ENCODE results near the gene ATXN7L1. TPM values are rescaled to one million over a fixed set of nuclear protein-coding genes. Genes with fewer than 3 reads are reported as not detected.

ATXN7L1 gene
- total RNA-seq, 1 donor from 2014 or later: 16.2 TPM

GRCh38 chr7:105764506-105764905 lies 111.9 kb downstream of the ATXN7L1 start:
- H3K27ac ChIP-seq: no peak overlapping the region
- no peaks in the 10 kb centered on the region for H3K27me3 ChIP-seq
- H3K4me1 ChIP-seq: peaks cover 13% of the 10 kb centered on the region
- intact Hi-C loops (cut with DNase I): no loop called here
- H3K4me3 ChIP-seq: no peak overlapping the region
- H3K9me3 ChIP-seq: no peaks in the 10 kb centered on the region
- no peak for TF ChIP-seq POLR2A (IDR thresholded peaks at IDR 0.05)
- TF ChIP-seq, protein P1, sequence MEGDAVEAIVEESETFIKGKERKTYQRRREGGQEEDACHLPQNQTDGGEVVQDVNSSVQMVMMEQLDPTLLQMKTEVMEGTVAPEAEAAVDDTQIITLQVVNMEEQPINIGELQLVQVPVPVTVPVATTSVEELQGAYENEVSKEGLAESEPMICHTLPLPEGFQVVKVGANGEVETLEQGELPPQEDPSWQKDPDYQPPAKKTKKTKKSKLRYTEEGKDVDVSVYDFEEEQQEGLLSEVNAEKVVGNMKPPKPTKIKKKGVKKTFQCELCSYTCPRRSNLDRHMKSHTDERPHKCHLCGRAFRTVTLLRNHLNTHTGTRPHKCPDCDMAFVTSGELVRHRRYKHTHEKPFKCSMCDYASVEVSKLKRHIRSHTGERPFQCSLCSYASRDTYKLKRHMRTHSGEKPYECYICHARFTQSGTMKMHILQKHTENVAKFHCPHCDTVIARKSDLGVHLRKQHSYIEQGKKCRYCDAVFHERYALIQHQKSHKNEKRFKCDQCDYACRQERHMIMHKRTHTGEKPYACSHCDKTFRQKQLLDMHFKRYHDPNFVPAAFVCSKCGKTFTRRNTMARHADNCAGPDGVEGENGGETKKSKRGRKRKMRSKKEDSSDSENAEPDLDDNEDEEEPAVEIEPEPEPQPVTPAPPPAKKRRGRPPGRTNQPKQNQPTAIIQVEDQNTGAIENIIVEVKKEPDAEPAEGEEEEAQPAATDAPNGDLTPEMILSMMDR (IDR thresholded peaks at IDR 0.05): no peak
- no peak for TF ChIP-seq POLR2AphosphoS5 (IDR thresholded peaks at IDR 0.05; ENCODE audit: insufficient read depth in 1 of 2, low read depth in 1 of 2)
- no peaks in the 10 kb centered on the region for H3K36me3 ChIP-seq
- DNase-seq (ENCODE audit: extremely low spot score in 2 of 2): no peak

GRCh38 chr7:105760551-105761447 lies 115.6 kb downstream of the ATXN7L1 start:
- TF ChIP-seq POLR2AphosphoS5 (IDR thresholded peaks at IDR 0.05; ENCODE audit: insufficient read depth in 1 of 2, low read depth in 1 of 2) (no peak), POLR2A (IDR thresholded peaks at IDR 0.05) (no peak)
- TF ChIP-seq, protein P1 (IDR thresholded peaks at IDR 0.05): no peak
- no peak for DNase-seq (ENCODE audit: extremely low spot score in 2 of 2)

GRCh38 chr7:105759670-105760550 lies 116.5 kb downstream of the ATXN7L1 start:
- TF ChIP-seq, protein P1 (IDR thresholded peaks at IDR 0.05): peak; percentile 17 to 75 (median 19)
- peak in 1 of 2 donors; percentile 67 for TF ChIP-seq POLR2AphosphoS5 (IDR thresholded peaks at IDR 0.05; ENCODE audit: insufficient read depth in 1 of 2, low read depth in 1 of 2)
- TF ChIP-seq POLR2A (IDR thresholded peaks at IDR 0.05): no peak
- H3K36me3 ChIP-seq: no peaks in the 10 kb centered on the region
- no peak overlapping the region for H3K4me3 ChIP-seq
- no peaks in the 10 kb centered on the region for H3K9me3 ChIP-seq
- H3K27me3 ChIP-seq: no peaks in the 10 kb centered on the region
- peak overlapping the region; percentile 36 for H3K27ac ChIP-seq
- intact Hi-C loops (cut with DNase I): loop anchor here (5.0 kb wide), 1 partner anchor 282 kb away; no protein-coding TSS in a partner anchor
- DNase-seq (ENCODE audit: extremely low spot score in 2 of 2): no peak
- peaks cover 16% of the 10 kb centered on the region for H3K4me1 ChIP-seq

More at GRCh38 chr7:105760551-105761447, 115.6 kb downstream of the ATXN7L1 start:
- no peak overlapping the region for H3K4me3 ChIP-seq
- H3K27me3 ChIP-seq: no peaks in the 10 kb centered on the region
- H3K9me3 ChIP-seq: no peaks in the 10 kb centered on the region
- intact Hi-C loops (cut with DNase I): no loop called here
- peak overlapping the region; percentile 36 for H3K27ac ChIP-seq
- no peaks in the 10 kb centered on the region for H3K36me3 ChIP-seq
- H3K4me1 ChIP-seq: peaks cover 16% of the 10 kb centered on the region

DNA sequence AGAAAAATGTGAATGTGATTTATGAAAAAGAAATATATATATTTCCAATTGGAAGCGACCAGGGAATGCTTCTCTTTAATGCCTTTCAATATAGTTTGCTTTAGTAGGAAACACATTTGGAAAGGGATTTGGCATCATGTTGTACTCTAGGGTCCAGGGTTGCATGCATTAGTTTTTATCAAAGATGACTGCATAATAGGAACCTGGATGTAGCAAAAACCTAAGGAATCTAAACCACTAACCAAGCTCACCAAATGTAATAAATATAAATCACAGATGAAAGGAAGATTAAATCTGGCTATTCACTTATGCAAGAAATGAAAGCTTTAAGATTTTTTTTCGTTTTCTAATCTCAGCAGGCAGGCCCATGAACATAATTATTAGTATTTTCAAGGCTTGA lies 120.0 kb downstream of the ATXN7L1 start:
- intact Hi-C loops (cut with DNase I): loop anchor here (5.0 kb wide), 1 partner anchor 286 kb away; no protein-coding TSS in a partner anchor

More for the DNA sequence above, 120.0 kb downstream of the ATXN7L1 start:
- Histone ChIP-seq H3K4me1 (peaks cover 16% of the 10 kb centered on the region), H3K4me3 (no peak overlapping the region), H3K9me3 (no peaks in the 10 kb centered on the region), H3K27ac (no peak overlapping the region), H3K27me3 (no peaks in the 10 kb centered on the region), H3K36me3 (peaks cover 0 to 6% of the 10 kb centered on the region in 2 donors)
- no peak for DNase-seq (ENCODE audit: extremely low spot score in 2 of 2)
- no peak for TF ChIP-seq POLR2AphosphoS5 (IDR thresholded peaks at IDR 0.05; ENCODE audit: insufficient read depth in 1 of 2, low read depth in 1 of 2)
- TF ChIP-seq POLR2A (IDR thresholded peaks at IDR 0.05): no peak
- TF ChIP-seq, protein P1 (IDR thresholded peaks at IDR 0.05): no peak
